IMR-90 (cell line): ENCODE measurements around the gene RGL4. TPM values are rescaled to one million over a fixed set of nuclear protein-coding genes. Genes with fewer than 3 reads are reported as not detected.

Experiments
- ATAC-seq: fragments of 200-7000 bp; cut with Tn5 transposase; 2 replicates; pipeline ENCODE4 v1.9.1; 2020; ENCODE audit warnings: low read depth, mild to moderate bottlenecking, moderate library complexity
- BruUV-seq: library from RNA; stranded (reverse); fragments of 400-500 nt; replicated peaks from 2 replicates; lab custom pipeline; 2021; lab: Mats Ljungman, UMichigan
- CTCF ChIA-PET: fragments of 300-600 bp; formaldehyde crosslinking; extraction: SDS; loops from one replicate; lab custom pipeline; 2021; ENCODE audit warnings: antibody characterized with exemption; lab: Yijun Ruan, JAX
- POLR2A ChIA-PET: fragments of 300-600 bp; sonication (Branson Sonifier 250); formaldehyde crosslinking; loops from one replicate; lab custom pipeline; 2022; ENCODE audit warnings: antibody characterized with exemption; ENCODE audit not compliant: unreplicated experiment; lab: Charles Lee
- DNase-seq: peaks from one replicate; pipeline ENCODE4 v3.0.0; 2013
- H2AFZ ChIP-seq: replicated peaks from 2 replicates; pipeline ENCODE3; 2013; ENCODE audit warnings: low read length, mild to moderate bottlenecking; ENCODE audit not compliant: poor library complexity
- H2AK5ac ChIP-seq: 2 replicates; pipeline ENCODE4 v1.6.1; 2013; ENCODE audit warnings: low read depth, low read length, inconsistent platforms
- H2AK9ac ChIP-seq: replicated peaks from 2 replicates; pipeline ENCODE3; 2013; ENCODE audit warnings: mild to moderate bottlenecking, low read depth, low read length, moderate library complexity; ENCODE audit not compliant: poor library complexity
- H2BK120ac ChIP-seq: 2 replicates; pipeline ENCODE4 v1.6.1; 2013; ENCODE audit warnings: low read depth, low read length, inconsistent platforms
- H2BK15ac ChIP-seq: 3 replicates; pipeline ENCODE4 v1.6.1; 2013; ENCODE audit warnings: low read depth, low read length, inconsistent platforms
- H2BK20ac ChIP-seq: 2 replicates; pipeline ENCODE4 v1.6.1; 2013; ENCODE audit warnings: low read depth, mild to moderate bottlenecking, inconsistent platforms, low read length, moderate library complexity
- H2BK5ac ChIP-seq: 2 replicates; pipeline ENCODE4 v1.6.1; 2013; ENCODE audit warnings: mild to moderate bottlenecking, low read depth, low read length, inconsistent platforms; ENCODE audit not compliant: poor library complexity, severe bottlenecking
- H3K14ac ChIP-seq: replicated peaks from 2 replicates; pipeline ENCODE4 v1.6.1; 2013; ENCODE audit warnings: low read depth, low read length, inconsistent platforms
- H3K18ac ChIP-seq: 2 replicates; pipeline ENCODE4 v1.6.1; 2013; ENCODE audit warnings: low read depth, low read length, control low read depth
- H3K23ac ChIP-seq: 2 replicates; pipeline ENCODE4 v1.6.1; 2013; ENCODE audit warnings: low read depth, low read length, inconsistent platforms
- H3K27ac ChIP-seq: 2 replicates; pipeline ENCODE4 v1.5.1; 2013; ENCODE audit warnings: mild to moderate bottlenecking, control low read depth, low read length; ENCODE audit not compliant: insufficient read depth
- H3K27me3 ChIP-seq: 2 replicates; pipeline ENCODE4 v1.6.1; 2013; ENCODE audit warnings: low read length; ENCODE audit not compliant: control insufficient read depth, insufficient read depth
- H3K36me3 ChIP-seq: 2 replicates; pipeline ENCODE4 v1.6.1; 2013; ENCODE audit warnings: low read length, mixed read lengths; ENCODE audit not compliant: control insufficient read depth, insufficient read depth
- H3K4ac ChIP-seq: 2 replicates; pipeline ENCODE4 v1.6.1; 2013; ENCODE audit warnings: low read depth, low read length, inconsistent platforms
- H3K4me1 ChIP-seq: 2 replicates; pipeline ENCODE4 v1.6.1; 2013; ENCODE audit warnings: low read length, mixed read lengths; ENCODE audit not compliant: control insufficient read depth, insufficient read depth
- H3K4me2 ChIP-seq: 2 replicates; pipeline ENCODE4 v1.6.1; 2013; ENCODE audit warnings: low read depth, mild to moderate bottlenecking, control low read depth, low read length, moderate library complexity
- H3K4me3 ChIP-seq: 2 replicates; pipeline ENCODE4 v1.5.1; 2013; ENCODE audit warnings: low read depth, mild to moderate bottlenecking, control low read depth, low read length, moderate library complexity; ENCODE audit not compliant: insufficient read depth
- H3K56ac ChIP-seq: 2 replicates; pipeline ENCODE4 v1.6.1; 2013; ENCODE audit warnings: low read length, inconsistent platforms; ENCODE audit not compliant: insufficient read depth; ENCODE audit errors: extremely low read depth
- H3K79me1 ChIP-seq, 2 experiments: 2 replicates each; pipeline ENCODE4 v1.6.1; 2013; ENCODE audit warnings: low read length in 2 of 2, inconsistent platforms in 1 of 2, low read depth in 1 of 2
- H3K9ac ChIP-seq: 2 replicates; pipeline ENCODE4 v1.6.1; 2013; ENCODE audit warnings: low read depth, low read length, control low read depth
- H3K9me1 ChIP-seq: 2 replicates; pipeline ENCODE4 v1.6.1; 2013; ENCODE audit warnings: low read length, inconsistent platforms; ENCODE audit not compliant: insufficient read depth
- H3K9me3 ChIP-seq: 2 replicates; pipeline ENCODE4 v1.6.1; 2013; ENCODE audit warnings: low read length; ENCODE audit not compliant: control insufficient read depth, insufficient read depth
- H4K20me1 ChIP-seq: 2 replicates; pipeline ENCODE4 v1.6.1; 2013; ENCODE audit warnings: low read length, inconsistent platforms; ENCODE audit not compliant: insufficient read depth
- H4K5ac ChIP-seq: 2 replicates; pipeline ENCODE4 v1.6.1; 2013; ENCODE audit warnings: mild to moderate bottlenecking, low read depth, low read length, control low read depth
- H4K8ac ChIP-seq, 2 experiments: 2 replicates each; pipeline ENCODE4 v1.6.1; 2013; ENCODE audit warnings: low read depth in 2 of 2, low read length in 2 of 2, control low read depth in 1 of 2, inconsistent platforms in 1 of 2
- H4K91ac ChIP-seq: 2 replicates; pipeline ENCODE4 v1.6.1; 2013; ENCODE audit warnings: low read depth, low read length, inconsistent platforms; ENCODE audit not compliant: insufficient read depth
- BHLHE40 ChIP-seq: fragments of 150-350 bp; IDR thresholded peaks from 2 replicates; pipeline ENCODE4 v1.6.1; 2016; ENCODE audit warnings: mild to moderate bottlenecking, low read depth, low read length
- CHD1 ChIP-seq: IDR thresholded peaks from 2 replicates; pipeline ENCODE4 v1.6.1; 2012; ENCODE audit warnings: low read depth, low read length, improper control_type of control experiment
- FOS ChIP-seq: fragments of 150-350 bp; IDR thresholded peaks from 2 replicates; pipeline ENCODE4 v1.6.1; 2016; ENCODE audit warnings: low read depth, low read length
- NFE2L2 ChIP-seq: fragments of 150-350 bp; IDR thresholded peaks from 2 replicates; pipeline ENCODE4 v1.6.1; 2016; ENCODE audit warnings: low read depth, mild to moderate bottlenecking, low read length
- RAD21 ChIP-seq: IDR thresholded peaks from 2 replicates; pipeline ENCODE4 v1.6.1; 2012; ENCODE audit warnings: low read length, improper control_type of control experiment
- SMC3 ChIP-seq: fragments of 150-350 bp; IDR thresholded peaks from 2 replicates; pipeline ENCODE4 v1.6.1; 2016; ENCODE audit warnings: low read depth, mild to moderate bottlenecking, antibody characterized with exemption, low read length, moderate library complexity
- WGBS, 2 experiments: methylation state at CpG; one replicate each; pipeline versions ENCODE4 v1.1.5 to v1.1.7; 2013; ENCODE audit warnings: missing lambda C conversion rate in 2 of 2; ENCODE audit not compliant: insufficient read length in 1 of 2; ENCODE audit errors: extremely low coverage in 2 of 2; 5-methylcytosine and 5-hydroxymethylcytosine counted together
- dilution Hi-C: fragments of 300-500 bp; cut with HindIII; formaldehyde crosslinking; loops from one replicate; pipeline ENCODE4 v1.14.3; 2018; ENCODE audit warnings: low sequenced_read_pairs; ENCODE audit not compliant: unreplicated experiment
- in situ Hi-C: fragments of 300-500 bp; cut with MboI; formaldehyde crosslinking; loops from 3 replicates; pipeline ENCODE4 v1.14.3; 2019; ENCODE audit warnings: low sequenced_read_pairs, inconsistent platforms, mixed read lengths
- intact Hi-C: fragments of 100-400 bp; cut with micrococcal nuclease; formaldehyde crosslinking; loops from 2 replicates; pipeline ENCODE4 v1.10.0; 2022
- polyA plus RNA-seq, 3 experiments: library from polyadenylated mRNA; depleted of rRNA; stranded (reverse); fragments of >200 nt; gene quantifications; 2 replicates each; pipeline ENCODE4 v1.2.3, GENCODE V29; 2012; ENCODE audit warnings: low replicate concordance in 1 of 3
- total RNA-seq: library from RNA; depleted of rRNA; stranded (reverse); fragments of >200 nt; gene quantifications from 2 replicates; pipeline ENCODE4 v1.2.3, GENCODE V29; 2012
- TF ChIP-seq, protein P1 (sequence below): fragments of 150-350 bp; IDR thresholded peaks from 2 replicates; pipeline ENCODE4 v1.6.1; 2016; ENCODE audit warnings: low read depth, mild to moderate bottlenecking, low read length, moderate library complexity, borderline replicate concordance

RGL4 gene
- total and polyA plus RNA-seq, 2 of the 4 experiments (the other 2 are of a cell fraction): not detected

DNA sequence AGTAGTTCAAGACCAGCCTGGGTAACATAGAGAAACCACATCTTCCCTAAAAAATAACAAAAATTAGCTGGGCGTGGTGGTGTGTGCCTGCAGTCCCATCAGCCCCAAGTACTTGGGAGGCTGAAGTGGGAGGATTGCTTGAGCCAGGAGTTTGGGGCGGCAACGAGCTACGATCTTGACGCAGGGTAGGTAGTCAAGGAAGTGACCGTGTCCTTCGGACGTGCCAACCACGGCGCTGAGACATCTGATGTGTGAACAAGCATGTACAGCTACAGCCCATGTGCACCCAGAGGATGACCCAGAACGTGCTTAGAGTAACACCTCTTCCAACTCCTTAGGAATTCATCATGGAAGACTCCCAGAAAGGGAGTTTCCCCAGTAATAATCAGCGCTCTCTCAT lies 21.4 kb downstream of the RGL4 start:
- WGBS, 2 experiments: 93% methylated on average over 2 of the region's 12 CpGs; no CpG with 5 or more reads in 1 of the 2 experiments
- no peak for DNase-seq
- intact Hi-C loops: no loop called here

More for the DNA sequence above, 21.4 kb downstream of the RGL4 start:
- Histone ChIP-seq H4K20me1 (no peaks in the 10 kb centered on the region), H3K14ac (no peak overlapping the region), H4K5ac (no peak overlapping the region), H3K4ac (no peak overlapping the region), H3K79me1 (peaks cover 10 to 35% of the 10 kb centered on the region in 2 experiments), H2AFZ (no peak overlapping the region), H3K9me1 (peaks cover 11% of the 10 kb centered on the region), H2AK9ac (no peak overlapping the region), H2BK120ac (no peak overlapping the region), H3K27ac (no peak overlapping the region), H2BK5ac (no peak overlapping the region), H3K27me3 (no peaks in the 10 kb centered on the region), H3K36me3 (peaks cover 27% of the 10 kb centered on the region), H3K4me1 (peaks cover 3% of the 10 kb centered on the region; the same call in 1 of the 2 replicates), H3K4me3 (no peak overlapping the region), H3K4me2 (no peak overlapping the region), H4K8ac (no peak overlapping the region), H2BK20ac (no peak overlapping the region), H3K56ac (no peak overlapping the region), H2BK15ac (no peak overlapping the region), H2AK5ac (no peak overlapping the region), H4K91ac (no peak overlapping the region), H3K9ac (no peak overlapping the region), H3K9me3 (no peaks in the 10 kb centered on the region), H3K18ac (no peak overlapping the region), H3K23ac (no peak overlapping the region)
- no peak for ATAC-seq
- TF ChIP-seq SMC3 (no peak), CHD1 (no peak), NFE2L2 (no peak), RAD21 (no peak), FOS (no peak), BHLHE40 (no peak)
- TF ChIP-seq, protein P1, sequence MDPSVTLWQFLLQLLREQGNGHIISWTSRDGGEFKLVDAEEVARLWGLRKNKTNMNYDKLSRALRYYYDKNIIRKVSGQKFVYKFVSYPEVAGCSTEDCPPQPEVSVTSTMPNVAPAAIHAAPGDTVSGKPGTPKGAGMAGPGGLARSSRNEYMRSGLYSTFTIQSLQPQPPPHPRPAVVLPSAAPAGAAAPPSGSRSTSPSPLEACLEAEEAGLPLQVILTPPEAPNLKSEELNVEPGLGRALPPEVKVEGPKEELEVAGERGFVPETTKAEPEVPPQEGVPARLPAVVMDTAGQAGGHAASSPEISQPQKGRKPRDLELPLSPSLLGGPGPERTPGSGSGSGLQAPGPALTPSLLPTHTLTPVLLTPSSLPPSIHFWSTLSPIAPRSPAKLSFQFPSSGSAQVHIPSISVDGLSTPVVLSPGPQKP: no peak
- dilution Hi-C loops: no loop called here
- CTCF ChIA-PET: no interaction called here
- in situ Hi-C loops: no loop called here
- POLR2A ChIA-PET: no interaction called here
- no TSS peak for BruUV-seq
